NCI-H2227 treated with DMSO at 0.1 percent for 48 hours (cell line): ENCODE data around the gene CCDC142.
A peak's percentile ranks its signal among the peaks of the same experiment; 100 is the strongest.

ENCODE experiments used
- DNase-seq: peaks from one replicate; lab custom pipeline; 2025; lab: John Stamatoyannopoulos, UW

Gene CCDC142

GRCh38 chr2:74482801-74483674 lies at the start of gene CCDC142, which contains the start of gene TTC31:
TSS of gene CCDC142 (minus strand) at chr2:74482998. CDS start at chr2:74482837, 161 bp downstream.
TSS of gene TTC31 (plus strand) at chr2:74483081. CDS start at chr2:74483096, 15 bp downstream.
- DNase-seq = peak; percentile 99

GRCh38 chr2:74532222-74532621 lies 49.4 kb upstream of the CCDC142 start:
- DNase-seq = peak; percentile 40

GRCh38 chr2:74531666-74532065 lies 48.9 kb upstream of the CCDC142 start:
- no peak for DNase-seq

GRCh38 chr2:74530239-74531187 lies 47.7 kb upstream of the CCDC142 start:
- DNase-seq = peak; percentile 15

GRCh38 chr2:74529357-74530238 lies 46.8 kb upstream of the CCDC142 start, which contains the start of the genes AUP1 and HTRA2:
TSS of gene AUP1 (minus strand) at chr2:74529706. CDS start at chr2:74529629, 77 bp downstream.
TSS of gene HTRA2 (plus strand) at chr2:74529933. CDS start at chr2:74530007, 74 bp downstream.
- peak; percentile 97 for DNase-seq

DNA sequence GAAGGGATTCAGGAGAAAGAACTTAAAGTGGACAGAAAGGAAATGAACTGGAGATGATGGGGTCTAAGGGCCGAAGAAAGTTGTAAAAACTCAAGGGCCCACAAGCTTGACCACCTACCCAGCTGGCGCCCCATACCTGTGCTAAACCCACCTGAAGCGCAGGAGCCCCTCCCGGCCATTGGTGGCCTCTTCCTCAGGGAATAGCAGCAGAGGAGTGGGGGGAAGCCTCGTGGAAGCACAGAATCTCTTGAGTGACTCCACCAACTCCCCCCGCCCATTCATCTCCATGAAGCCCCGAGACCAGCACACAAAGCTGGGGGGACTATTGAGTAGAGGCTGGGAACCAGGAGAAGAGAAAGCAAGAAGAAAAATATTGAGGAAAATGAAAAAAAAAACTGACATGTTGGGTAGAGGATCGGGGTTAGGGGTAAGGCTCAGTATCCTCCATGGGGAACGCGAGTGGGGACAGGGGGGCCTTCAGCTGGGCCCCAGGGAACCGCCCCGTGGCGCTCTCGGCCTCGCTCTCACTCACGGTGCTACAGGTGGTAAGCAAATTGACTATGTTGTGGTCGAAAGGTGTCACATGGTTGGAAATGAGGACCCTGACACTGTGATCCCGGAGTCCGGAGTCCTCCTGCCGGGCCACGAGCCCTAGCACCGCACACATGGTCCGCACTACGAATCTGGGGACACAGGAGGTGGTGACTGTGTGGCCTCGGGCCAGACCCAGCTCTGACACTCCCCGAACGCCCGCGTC lies 46.0 kb upstream of the CCDC142 start:
- DNase-seq = no peak

DNA sequence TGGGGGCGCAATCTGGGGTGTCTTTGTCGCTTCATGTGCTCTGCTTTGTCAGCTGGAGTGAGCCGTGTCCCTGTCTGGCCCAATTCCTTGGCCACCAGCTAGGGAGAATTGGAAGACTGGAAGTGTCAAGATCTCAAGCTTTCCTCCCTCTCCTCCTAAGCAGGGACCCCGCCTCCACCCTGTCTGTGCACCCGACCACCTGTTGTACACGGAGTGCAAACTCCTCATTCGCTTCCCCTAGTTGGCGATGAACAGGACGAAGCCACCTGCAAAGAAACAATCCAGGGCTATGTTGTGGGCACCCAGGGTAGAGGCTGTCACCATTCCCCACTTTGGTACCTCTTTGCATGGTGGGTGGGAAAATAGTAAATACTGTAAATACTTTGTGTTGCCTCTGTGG lies 44.9 kb upstream of the CCDC142 start:
- no peak for DNase-seq

GRCh38 chr2:74526649-74527230 lies 43.9 kb upstream of the CCDC142 start:
- DNase-seq = no peak

DNA sequence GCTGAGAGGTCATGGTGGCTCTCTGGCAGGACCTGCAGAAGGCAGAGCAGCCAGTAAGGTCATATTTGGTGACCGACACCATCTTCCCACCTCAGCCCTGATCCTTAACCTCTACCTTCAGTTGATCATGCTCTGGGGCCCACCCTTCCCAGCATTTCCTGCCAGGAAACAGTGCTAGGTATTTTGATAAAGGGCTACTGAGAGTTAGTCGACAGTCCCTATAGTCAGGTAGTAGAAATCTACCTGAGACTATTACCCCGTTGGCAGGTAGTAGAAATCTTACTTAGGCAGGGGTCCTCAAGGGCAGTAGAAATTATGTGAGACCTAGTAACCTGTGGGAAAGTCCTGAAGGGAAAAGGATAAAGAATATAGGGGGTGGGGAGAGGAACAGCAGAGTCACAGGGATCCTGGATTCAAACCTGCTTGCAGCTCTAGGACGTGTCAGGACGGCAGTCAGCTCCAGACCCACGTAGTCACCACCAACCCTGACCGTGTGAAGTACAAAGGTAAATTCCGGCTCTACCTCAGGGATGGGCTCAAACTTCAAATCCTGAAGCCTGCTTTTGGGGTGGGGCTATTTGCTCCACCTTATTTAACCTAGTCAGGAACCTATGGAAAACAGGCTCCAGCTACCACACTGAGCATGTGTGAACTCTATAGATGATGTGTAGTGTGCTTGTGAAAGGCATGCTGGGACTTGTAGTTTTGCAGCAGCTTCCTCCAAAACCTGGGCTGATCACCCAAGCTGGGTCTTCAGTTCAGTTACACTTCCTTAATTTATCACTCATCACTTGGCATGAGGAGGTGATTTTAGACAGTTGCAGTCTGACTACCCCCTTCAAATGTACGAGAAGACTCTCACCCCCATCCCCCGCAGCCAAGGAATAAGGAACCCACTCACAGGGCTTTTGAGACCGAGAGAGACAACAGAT lies 43.2 kb upstream of the CCDC142 start, which contains the start of gene DQX1:
Gene DQX1, minus strand, starts transcription at position 515 of the 932 bp plus-strand sequence. Its CDS starts 502 bp downstream, at position 13.
- DNase-seq = peak; percentile 27

- DNase-seq = no peak
These were observed 42.3 kb upstream of the CCDC142 start for GRCh38 chr2:74524955-74525716.

- DNase-seq = no peak
These were observed 41.2 kb upstream of the CCDC142 start for GRCh38 chr2:74524005-74524404.

DNA sequence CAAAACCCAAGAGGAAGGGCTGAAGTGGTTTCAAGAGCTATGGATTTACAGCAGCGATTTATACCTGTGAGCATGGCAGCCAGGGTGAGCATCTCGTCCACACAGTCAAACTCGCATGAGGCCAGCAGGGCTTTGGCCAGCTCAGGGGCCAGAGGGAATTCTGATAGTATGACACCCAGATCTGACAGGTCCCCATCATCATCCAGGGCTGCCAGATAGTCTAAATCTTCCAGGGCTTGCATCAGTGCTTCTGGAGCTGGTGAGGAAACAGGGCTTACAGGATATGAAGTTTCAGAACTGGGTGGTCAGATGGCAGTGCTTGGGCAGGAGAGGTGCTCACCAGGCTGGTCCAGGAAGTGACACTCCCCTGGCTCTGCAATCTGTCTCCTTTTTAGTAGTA lies 39.7 kb upstream of the CCDC142 start:
- DNase-seq = no peak

GRCh38 chr2:74516650-74517049 lies 33.9 kb upstream of the CCDC142 start:
- no peak for DNase-seq

DNA sequence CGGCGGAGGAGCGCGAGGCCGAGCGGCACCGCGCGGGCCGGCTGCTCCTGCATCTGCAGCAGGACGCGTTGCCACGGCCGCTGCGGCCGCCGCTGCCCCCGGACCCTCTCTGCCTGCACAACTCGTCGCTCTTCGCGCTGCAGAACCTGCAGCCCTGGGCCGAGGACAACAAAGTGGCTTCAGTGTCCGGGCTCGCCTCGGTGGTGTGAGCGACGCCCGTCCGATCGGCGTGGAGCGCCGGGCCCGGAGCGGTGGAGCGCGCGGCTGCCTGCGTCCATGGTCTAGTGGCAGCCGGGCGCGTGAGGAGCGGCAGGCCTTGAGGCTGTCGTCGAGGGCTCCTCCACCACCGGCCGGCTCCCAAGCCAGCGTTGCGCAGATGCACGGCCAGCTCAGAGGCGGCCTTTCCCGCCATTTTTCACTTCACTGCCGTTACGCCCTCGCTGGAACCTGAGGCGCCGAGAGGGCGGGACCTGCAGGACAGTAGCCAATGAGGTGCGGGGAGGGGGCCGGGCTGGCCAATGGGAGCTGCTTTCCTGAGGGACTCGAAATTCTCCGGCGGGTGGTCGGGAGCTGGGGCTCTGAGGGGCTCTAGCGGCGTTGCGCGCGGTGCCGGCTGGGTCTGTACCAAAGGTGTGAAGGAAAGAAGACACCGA lies 33.3 kb upstream of the CCDC142 start:
- no peak for DNase-seq

DNA sequence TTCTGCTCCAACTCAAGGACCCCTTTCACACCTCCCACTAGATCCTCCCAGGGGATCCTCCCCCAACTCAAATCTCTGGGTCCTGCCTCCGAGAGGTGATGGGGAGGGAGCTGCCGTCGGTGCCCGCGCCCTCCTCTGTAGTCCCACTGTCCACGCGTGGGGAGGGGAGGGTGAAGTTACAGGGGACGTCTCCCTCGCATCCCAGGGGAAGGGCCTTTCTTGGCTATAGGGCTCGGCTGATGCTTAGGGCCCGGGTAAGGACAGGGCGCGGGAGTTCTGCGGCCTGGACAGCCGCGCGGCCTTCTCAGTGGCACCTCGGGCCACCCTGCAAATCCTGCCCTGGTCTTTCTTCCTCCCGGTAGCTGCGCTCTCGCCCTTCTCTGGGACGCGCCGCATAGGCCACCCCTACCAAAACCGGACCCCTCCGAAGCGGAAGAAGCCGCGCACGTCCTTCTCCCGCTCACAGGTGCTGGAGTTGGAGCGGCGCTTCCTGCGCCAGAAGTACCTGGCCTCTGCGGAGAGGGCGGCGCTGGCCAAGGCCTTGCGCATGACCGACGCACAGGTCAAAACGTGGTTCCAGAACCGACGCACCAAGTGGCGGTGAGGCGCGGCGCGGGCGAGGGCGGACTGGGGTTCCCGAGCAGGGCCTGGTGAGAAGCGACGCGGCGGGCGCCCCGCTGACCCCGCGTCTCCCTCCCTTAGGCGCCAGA lies 32.6 kb upstream of the CCDC142 start:
- no peak for DNase-seq

- peak; percentile 48 for DNase-seq
These were observed 31.8 kb upstream of the CCDC142 start, which contains the start of gene TLX2 for GRCh38 chr2:74514368-74515270. TSS of gene TLX2 (plus strand) at chr2:74514450. CDS start at chr2:74514807, 357 bp downstream.
